HEK293 (cell line): ENCODE data around the gene GRK5.
"Not testable (repeated sequence)": the region's sequence is repeated elsewhere in the genome, so short reads cannot be mapped to it uniquely, and the experiment has no call there.

Experiments
- CTCF ChIP-seq: fragments of 450-650 bp; formaldehyde crosslinking; IDR thresholded peaks from 2 replicates; pipeline ENCODE4 v1.5.1; 2016; ENCODE audit warnings: missing biosample characterization, missing genetic modification characterization
- YY1 ChIP-seq: fragments of 450-650 bp; formaldehyde crosslinking; IDR thresholded peaks from 2 replicates; pipeline ENCODE4 v1.5.1; 2018; ENCODE audit warnings: missing biosample characterization, missing genetic modification characterization
- ZBTB20 ChIP-seq: fragments of 450-650 bp; formaldehyde crosslinking; IDR thresholded peaks from 2 replicates; pipeline ENCODE4 v1.5.1; 2016; ENCODE audit warnings: missing biosample characterization, missing genetic modification characterization
- ZBTB6 ChIP-seq: fragments of 450-650 bp; formaldehyde crosslinking; IDR thresholded peaks from 2 replicates; pipeline ENCODE4 v1.5.1; 2017; ENCODE audit warnings: missing biosample characterization, missing genetic modification characterization
- ZBTB8A ChIP-seq: fragments of 450-650 bp; formaldehyde crosslinking; IDR thresholded peaks from 2 replicates; pipeline ENCODE4 v1.5.1; 2016; ENCODE audit warnings: missing biosample characterization, missing genetic modification characterization
- ZNF133 ChIP-seq: fragments of 450-650 bp; formaldehyde crosslinking; IDR thresholded peaks from 2 replicates; pipeline ENCODE4 v1.5.1; 2016; ENCODE audit warnings: missing biosample characterization, missing genetic modification characterization
- ZNF624 ChIP-seq: fragments of 450-650 bp; formaldehyde crosslinking; IDR thresholded peaks from 2 replicates; pipeline ENCODE4 v1.5.1; 2017; ENCODE audit warnings: missing biosample characterization, missing genetic modification characterization
- ZNF776 ChIP-seq: fragments of 450-650 bp; formaldehyde crosslinking; IDR thresholded peaks from 2 replicates; pipeline ENCODE4 v1.5.0; 2017; ENCODE audit warnings: missing biosample characterization, missing genetic modification characterization, borderline replicate concordance
- ZNF785 ChIP-seq: fragments of 450-650 bp; formaldehyde crosslinking; IDR thresholded peaks from 2 replicates; pipeline ENCODE4 v1.5.1; 2016; ENCODE audit warnings: missing biosample characterization, missing genetic modification characterization

GRCh38 chr10:119239630-119240029 is 32.3 kb downstream of the GRK5 start:
- not testable (repeated sequence) for TF ChIP-seq ZBTB8A (tag by site-specific recombination); CTCF; ZBTB20; ZBTB6 (tag by site-specific recombination); ZNF785; ZNF133 (tag by site-specific recombination); YY1 (tag by site-specific recombination); ZNF624 (tag by site-specific recombination); ZNF776 (tag by site-specific recombination)
